ENCODE measurements around the gene CCDC174.

Gene CCDC174

GRCh38 chr3:14703128-14703750, 51.7 kb downstream of the CCDC174 start:
- DNase-seq (ENCODE audit: low spot score): no peak

GRCh38 chr3:14703791-14704190, 52.2 kb downstream of the CCDC174 start:
- DNase-seq (ENCODE audit: low spot score): no peak

- DNase-seq (ENCODE audit: low spot score): no peak
Observed at GRCh38 chr3:14706096-14706495, 54.5 kb downstream of the CCDC174 start.

GRCh38 chr3:14716591-14716990, 65.0 kb downstream of the CCDC174 start:
- DNase-seq (ENCODE audit: low spot score): no peak

- DNase-seq (ENCODE audit: low spot score): no peak
Observed at GRCh38 chr3:14717307-14717706, 65.7 kb downstream of the CCDC174 start.

GRCh38 chr3:14718539-14718938, 67.0 kb downstream of the CCDC174 start:
- no peak for DNase-seq (ENCODE audit: low spot score)

GRCh38 chr3:14719006-14719405, 67.4 kb downstream of the CCDC174 start:
- DNase-seq (ENCODE audit: low spot score): no peak

GRCh38 chr3:14721126-14721864, 69.7 kb downstream of the CCDC174 start:
- DNase-seq (ENCODE audit: low spot score): no peak

All from D341Med (cell line).